ENCODE measurements around the gene USP19.

USP19 gene

DNA sequence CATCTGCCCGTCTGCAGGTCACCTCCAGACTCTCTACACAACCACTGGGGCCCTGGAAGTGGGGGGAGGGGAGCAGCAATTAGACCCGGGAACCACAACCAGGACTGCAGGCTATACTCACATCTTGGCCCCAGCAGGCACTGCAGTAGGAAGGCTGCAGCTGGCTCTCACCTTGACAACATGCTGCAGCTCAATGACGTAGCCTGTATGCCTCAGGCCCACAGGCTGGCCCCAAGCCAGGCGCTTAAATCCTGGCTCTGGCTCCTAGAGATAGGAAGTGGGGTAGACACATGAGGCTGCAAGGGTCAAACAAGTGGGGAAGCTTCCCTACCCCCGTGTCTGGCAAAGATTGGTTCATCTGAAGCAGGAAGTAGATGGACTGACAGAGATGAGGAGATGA is 22.2 kb downstream of the USP19 start (continued):
- TF ChIP-seq, protein P1, sequence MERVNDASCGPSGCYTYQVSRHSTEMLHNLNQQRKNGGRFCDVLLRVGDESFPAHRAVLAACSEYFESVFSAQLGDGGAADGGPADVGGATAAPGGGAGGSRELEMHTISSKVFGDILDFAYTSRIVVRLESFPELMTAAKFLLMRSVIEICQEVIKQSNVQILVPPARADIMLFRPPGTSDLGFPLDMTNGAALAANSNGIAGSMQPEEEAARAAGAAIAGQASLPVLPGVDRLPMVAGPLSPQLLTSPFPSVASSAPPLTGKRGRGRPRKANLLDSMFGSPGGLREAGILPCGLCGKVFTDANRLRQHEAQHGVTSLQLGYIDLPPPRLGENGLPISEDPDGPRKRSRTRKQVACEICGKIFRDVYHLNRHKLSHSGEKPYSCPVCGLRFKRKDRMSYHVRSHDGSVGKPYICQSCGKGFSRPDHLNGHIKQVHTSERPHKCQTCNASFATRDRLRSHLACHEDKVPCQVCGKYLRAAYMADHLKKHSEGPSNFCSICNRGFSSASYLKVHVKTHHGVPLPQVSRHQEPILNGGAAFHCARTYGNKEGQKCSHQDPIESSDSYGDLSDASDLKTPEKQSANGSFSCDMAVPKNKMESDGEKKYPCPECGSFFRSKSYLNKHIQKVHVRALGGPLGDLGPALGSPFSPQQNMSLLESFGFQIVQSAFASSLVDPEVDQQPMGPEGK (CRISPR knock-in tag; IDR thresholded peaks at IDR 0.05; ENCODE audit: borderline replicate concordance) = no peak
- no peak for TF ChIP-seq ZNF70 (CRISPR knock-in tag; IDR thresholded peaks at IDR 0.05)

DNA sequence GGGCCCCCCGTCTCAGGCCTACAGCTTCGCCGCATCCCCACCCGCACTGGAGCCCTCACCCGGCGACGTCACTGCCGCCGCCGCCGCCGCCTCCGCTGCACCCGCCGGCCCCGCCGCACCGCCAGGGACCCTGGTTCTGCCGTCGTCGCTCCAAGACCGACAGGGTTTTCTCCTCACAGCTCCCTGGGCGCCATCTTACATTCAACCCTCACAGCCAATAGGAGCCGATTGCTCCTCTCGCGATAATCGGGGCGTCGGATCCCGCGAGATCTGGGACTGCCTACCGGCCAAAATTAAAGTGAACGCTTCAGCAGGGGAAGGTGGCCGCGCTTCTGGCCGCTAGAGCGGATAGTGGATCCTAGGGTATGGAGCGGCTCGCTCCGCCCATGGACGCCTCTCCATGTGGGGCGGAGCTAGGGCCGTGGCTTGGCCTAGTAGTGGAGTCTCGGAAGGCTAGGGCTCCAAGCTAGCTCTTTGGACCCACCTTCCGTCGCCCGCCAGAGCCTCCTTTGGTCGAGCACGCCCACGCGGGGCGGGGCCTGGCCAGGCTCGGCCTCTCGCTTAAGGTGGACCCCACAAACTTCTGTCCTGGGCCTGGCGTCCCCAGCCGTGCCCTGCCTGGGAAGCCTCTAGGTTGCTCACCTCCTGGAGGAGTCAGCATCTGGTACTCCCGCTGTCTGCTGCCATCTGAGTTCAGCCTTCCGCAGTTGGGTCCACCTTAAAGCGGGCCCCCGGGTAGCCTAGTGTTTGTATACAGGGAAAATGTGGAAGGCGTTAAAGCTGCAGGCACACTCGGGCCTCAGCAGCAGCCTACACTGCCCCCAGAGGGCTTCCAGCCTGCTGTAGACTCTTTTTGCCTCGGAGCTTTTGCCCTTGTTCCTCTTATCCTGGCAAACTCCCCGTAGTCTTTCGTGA is 26.5 kb downstream of the USP19 start, which contains the start of gene QRICH1:
Gene QRICH1, minus strand, starts transcription at position 219 of the 915 bp plus-strand sequence. CDS start 17,054 bp downstream, outside the sequence.
- peak; percentile 90 for ATAC-seq
- TF ChIP-seq ZNF8 (CRISPR knock-in tag; IDR thresholded peaks at IDR 0.05) = peak; percentile 47; the same call in 1 of the 2 replicates
- TF ChIP-seq, protein P2, sequence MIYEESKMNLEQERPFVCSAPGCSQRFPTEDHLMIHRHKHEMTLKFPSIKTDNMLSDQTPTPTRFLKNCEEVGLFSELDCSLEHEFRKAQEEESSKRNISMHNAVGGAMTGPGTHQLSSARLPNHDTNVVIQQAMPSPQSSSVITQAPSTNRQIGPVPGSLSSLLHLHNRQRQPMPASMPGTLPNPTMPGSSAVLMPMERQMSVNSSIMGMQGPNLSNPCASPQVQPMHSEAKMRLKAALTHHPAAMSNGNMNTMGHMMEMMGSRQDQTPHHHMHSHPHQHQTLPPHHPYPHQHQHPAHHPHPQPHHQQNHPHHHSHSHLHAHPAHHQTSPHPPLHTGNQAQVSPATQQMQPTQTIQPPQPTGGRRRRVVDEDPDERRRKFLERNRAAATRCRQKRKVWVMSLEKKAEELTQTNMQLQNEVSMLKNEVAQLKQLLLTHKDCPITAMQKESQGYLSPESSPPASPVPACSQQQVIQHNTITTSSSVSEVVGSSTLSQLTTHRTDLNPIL (CRISPR knock-in tag; IDR thresholded peaks at IDR 0.05; ENCODE audit: low read depth) = no peak

DNA sequence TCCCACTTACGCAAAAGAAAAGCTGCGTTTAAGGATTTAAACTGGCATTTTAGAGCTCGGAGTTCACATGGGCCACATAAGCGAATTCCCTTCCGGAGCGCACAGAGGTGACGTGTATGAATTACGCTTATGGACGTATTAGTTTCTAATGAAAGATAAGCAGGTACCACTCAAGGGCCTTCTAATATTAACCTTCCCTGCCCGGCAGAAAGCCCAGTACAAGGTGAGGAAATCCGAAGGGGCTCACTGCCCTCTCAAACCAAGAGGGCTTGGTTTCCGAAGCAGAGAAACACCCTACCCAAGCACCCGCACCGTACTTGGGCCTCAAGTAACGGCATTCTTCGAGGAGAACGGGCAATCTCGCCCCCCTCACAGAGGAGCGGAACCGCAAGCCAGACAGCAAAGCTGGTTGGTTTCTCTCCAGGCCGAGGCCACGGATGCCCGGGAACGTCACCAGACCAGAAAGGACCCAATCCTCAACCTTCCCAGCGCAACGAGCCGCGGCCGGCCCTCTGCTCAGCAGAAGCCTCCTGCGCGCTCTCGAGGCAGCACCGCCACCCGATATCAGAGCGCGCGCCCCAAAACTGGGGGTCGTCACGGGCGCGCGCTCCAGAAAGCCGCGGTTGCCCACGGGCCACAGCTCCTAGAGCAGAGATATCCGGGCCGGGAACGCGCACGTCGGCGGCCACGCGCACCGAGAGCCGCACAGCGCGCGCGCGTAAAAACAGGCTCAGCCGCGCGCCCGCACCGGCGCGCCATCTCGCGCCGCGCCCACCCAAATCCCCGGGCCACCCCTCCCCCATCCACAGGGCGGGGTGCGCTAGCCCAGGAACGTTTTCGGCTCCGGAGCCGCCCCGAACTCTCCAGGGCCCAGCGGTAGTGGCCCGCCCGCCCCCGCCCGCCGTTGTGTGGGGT is 27.4 kb downstream of the USP19 start:
- ATAC-seq = peak; percentile 15

More for the DNA sequence above, 27.4 kb downstream of the USP19 start:
- TF ChIP-seq ESRRG (CRISPR knock-in tag; IDR thresholded peaks at IDR 0.05) (no peak), ARNTL (CRISPR knock-in tag; IDR thresholded peaks at IDR 0.05; ENCODE audit: borderline replicate concordance, low read depth) (no peak), ZNF565 (CRISPR knock-in tag; conservative IDR thresholded peaks at IDR 0.05; ENCODE audit: low read depth) (0 out of 2 replicates have a peak, but pooled peaks have one; percentile 54), SNAI2 (CRISPR knock-in tag; IDR thresholded peaks at IDR 0.05) (peak; percentile 94), GLIS3 (CRISPR knock-in tag; IDR thresholded peaks at IDR 0.05) (no peak), ISL1 (CRISPR knock-in tag; IDR thresholded peaks at IDR 0.05) (no peak), BACH2 (CRISPR knock-in tag; IDR thresholded peaks at IDR 0.05; ENCODE audit: borderline replicate concordance) (no peak), ZFP3 (CRISPR knock-in tag; IDR thresholded peaks at IDR 0.05) (peak; percentile 81; the same call in 1 of the 2 replicates), ZNF70 (CRISPR knock-in tag; IDR thresholded peaks at IDR 0.05) (no peak), ZNF8 (CRISPR knock-in tag; IDR thresholded peaks at IDR 0.05) (no peak), TOX (CRISPR knock-in tag; IDR thresholded peaks at IDR 0.05; ENCODE audit: borderline replicate concordance) (no peak), TCF4 (CRISPR knock-in tag; IDR thresholded peaks at IDR 0.05; ENCODE audit: borderline replicate concordance) (no peak), PPARA (CRISPR knock-in tag; IDR thresholded peaks at IDR 0.05; ENCODE audit: borderline replicate concordance) (no peak), CSDC2 (CRISPR knock-in tag; IDR thresholded peaks at IDR 0.05) (peak; percentile 73; the same call in 1 of the 2 replicates), OSR1 (CRISPR knock-in tag; IDR thresholded peaks at IDR 0.05) (no peak), ZC3H10 (CRISPR knock-in tag; IDR thresholded peaks at IDR 0.05) (no peak), RARB (CRISPR knock-in tag; IDR thresholded peaks at IDR 0.05) (no peak), ZFP30 (CRISPR knock-in tag; IDR thresholded peaks at IDR 0.05) (no peak)
- TF ChIP-seq, protein P3, sequence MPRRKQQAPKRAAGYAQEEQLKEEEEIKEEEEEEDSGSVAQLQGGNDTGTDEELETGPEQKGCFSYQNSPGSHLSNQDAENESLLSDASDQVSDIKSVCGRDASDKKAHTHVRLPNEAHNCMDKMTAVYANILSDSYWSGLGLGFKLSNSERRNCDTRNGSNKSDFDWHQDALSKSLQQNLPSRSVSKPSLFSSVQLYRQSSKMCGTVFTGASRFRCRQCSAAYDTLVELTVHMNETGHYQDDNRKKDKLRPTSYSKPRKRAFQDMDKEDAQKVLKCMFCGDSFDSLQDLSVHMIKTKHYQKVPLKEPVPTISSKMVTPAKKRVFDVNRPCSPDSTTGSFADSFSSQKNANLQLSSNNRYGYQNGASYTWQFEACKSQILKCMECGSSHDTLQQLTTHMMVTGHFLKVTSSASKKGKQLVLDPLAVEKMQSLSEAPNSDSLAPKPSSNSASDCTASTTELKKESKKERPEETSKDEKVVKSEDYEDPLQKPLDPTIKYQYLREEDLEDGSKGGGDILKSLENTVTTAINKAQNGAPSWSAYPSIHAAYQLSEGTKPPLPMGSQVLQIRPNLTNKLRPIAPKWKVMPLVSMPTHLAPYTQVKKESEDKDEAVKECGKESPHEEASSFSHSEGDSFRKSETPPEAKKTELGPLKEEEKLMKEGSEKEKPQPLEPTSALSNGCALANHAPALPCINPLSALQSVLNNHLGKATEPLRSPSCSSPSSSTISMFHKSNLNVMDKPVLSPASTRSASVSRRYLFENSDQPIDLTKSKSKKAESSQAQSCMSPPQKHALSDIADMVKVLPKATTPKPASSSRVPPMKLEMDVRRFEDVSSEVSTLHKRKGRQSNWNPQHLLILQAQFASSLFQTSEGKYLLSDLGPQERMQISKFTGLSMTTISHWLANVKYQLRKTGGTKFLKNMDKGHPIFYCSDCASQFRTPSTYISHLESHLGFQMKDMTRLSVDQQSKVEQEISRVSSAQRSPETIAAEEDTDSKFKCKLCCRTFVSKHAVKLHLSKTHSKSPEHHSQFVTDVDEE (CRISPR knock-in tag; IDR thresholded peaks at IDR 0.05) = peak; percentile 90
- TF ChIP-seq, protein P4, sequence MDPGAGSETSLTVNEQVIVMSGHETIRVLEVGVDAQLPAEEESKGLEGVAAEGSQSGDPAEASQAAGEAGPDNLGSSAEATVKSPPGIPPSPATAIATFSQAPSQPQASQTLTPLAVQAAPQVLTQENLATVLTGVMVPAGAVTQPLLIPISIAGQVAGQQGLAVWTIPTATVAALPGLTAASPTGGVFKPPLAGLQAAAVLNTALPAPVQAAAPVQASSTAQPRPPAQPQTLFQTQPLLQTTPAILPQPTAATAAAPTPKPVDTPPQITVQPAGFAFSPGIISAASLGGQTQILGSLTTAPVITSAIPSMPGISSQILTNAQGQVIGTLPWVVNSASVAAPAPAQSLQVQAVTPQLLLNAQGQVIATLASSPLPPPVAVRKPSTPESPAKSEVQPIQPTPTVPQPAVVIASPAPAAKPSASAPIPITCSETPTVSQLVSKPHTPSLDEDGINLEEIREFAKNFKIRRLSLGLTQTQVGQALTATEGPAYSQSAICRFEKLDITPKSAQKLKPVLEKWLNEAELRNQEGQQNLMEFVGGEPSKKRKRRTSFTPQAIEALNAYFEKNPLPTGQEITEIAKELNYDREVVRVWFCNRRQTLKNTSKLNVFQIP (CRISPR knock-in tag; IDR thresholded peaks at IDR 0.05; ENCODE audit: borderline replicate concordance, low read depth) = no peak
- TF ChIP-seq, protein P2 (CRISPR knock-in tag; IDR thresholded peaks at IDR 0.05; ENCODE audit: low read depth) = no peak
- TF ChIP-seq, protein P1 (CRISPR knock-in tag; IDR thresholded peaks at IDR 0.05; ENCODE audit: borderline replicate concordance) = no peak
- TF ChIP-seq, protein P5, sequence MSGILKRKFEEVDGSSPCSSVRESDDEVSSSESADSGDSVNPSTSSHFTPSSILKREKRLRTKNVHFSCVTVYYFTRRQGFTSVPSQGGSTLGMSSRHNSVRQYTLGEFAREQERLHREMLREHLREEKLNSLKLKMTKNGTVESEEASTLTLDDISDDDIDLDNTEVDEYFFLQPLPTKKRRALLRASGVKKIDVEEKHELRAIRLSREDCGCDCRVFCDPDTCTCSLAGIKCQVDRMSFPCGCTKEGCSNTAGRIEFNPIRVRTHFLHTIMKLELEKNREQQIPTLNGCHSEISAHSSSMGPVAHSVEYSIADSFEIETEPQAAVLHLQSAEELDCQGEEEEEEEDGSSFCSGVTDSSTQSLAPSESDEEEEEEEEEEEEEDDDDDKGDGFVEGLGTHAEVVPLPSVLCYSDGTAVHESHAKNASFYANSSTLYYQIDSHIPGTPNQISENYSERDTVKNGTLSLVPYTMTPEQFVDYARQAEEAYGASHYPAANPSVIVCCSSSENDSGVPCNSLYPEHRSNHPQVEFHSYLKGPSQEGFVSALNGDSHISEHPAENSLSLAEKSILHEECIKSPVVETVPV (CRISPR knock-in tag; IDR thresholded peaks at IDR 0.05) = no peak

All from SK-N-SH treated with all-trans-retinoic acid at 6 μM for 48 hours (cell line).